H1 (cell line): Measurements from ENCODE around the gene CRYBG1. TPM values are rescaled to one million over a fixed set of nuclear protein-coding genes. Genes with fewer than 3 reads are reported as not detected.

Experiments used
- CTCF ChIA-PET: fragments of 300-600 bp; sonication (Branson Sonifier 250); formaldehyde crosslinking; loops from one replicate; lab custom pipeline; 2021; ENCODE audit not compliant: partially characterized antibody; lab: Charles Lee
- POLR2A ChIA-PET: fragments of 300-600 bp; sonication (Branson Sonifier 250); formaldehyde crosslinking; loops from one replicate; lab custom pipeline; 2021; ENCODE audit warnings: inconsistent platforms; ENCODE audit not compliant: partially characterized antibody; lab: Charles Lee
- DNase-seq, 2 experiments: peaks; one replicate each; pipeline versions ENCODE4 v3.0.0 to v3.0.0-alpha.2; 2010 to 2022; ENCODE audit warnings: low spot score in 2 of 2, low read depth in 1 of 2, mixed read lengths in 1 of 2
- FAIRE-seq: peaks from 2 replicates; lab custom pipeline; 2011; peaks lifted over from hg19 to GRCh38; lab: Jason Lieb, UNC
- H2AFZ ChIP-seq: 2 replicates; pipeline ENCODE4 v1.8.1; 2012; ENCODE audit warnings: low read length, inconsistent platforms
- H2AK5ac ChIP-seq: 2 replicates; pipeline ENCODE4 v1.6.1; 2013; ENCODE audit warnings: low read depth, low read length
- H2BK120ac ChIP-seq: replicated peaks from 2 replicates; pipeline ENCODE3; 2013; ENCODE audit warnings: low read depth, low read length, inconsistent platforms
- H2BK12ac ChIP-seq: 2 replicates; pipeline ENCODE4 v1.6.1; 2013; ENCODE audit warnings: low read depth, low read length
- H2BK15ac ChIP-seq: 2 replicates; pipeline ENCODE4 v1.6.1; 2013; ENCODE audit warnings: low read length
- H2BK20ac ChIP-seq: 2 replicates; pipeline ENCODE4 v1.6.1; 2013; ENCODE audit warnings: low read length
- H2BK5ac ChIP-seq: 2 replicates; pipeline ENCODE4 v1.6.1; 2013; ENCODE audit warnings: low read depth, low read length
- H3K14ac ChIP-seq: 2 replicates; pipeline ENCODE4 v1.6.1; 2013; ENCODE audit warnings: inconsistent platforms; ENCODE audit not compliant: insufficient read length
- H3K18ac ChIP-seq: 2 replicates; pipeline ENCODE4 v1.6.1; 2013; ENCODE audit warnings: low read length; ENCODE audit errors: extremely low read depth
- H3K23ac ChIP-seq: 2 replicates; pipeline ENCODE4 v1.6.1; 2013; ENCODE audit warnings: inconsistent platforms; ENCODE audit not compliant: insufficient read length
- H3K23me2 ChIP-seq: 2 replicates; pipeline ENCODE4 v1.6.1; 2013; ENCODE audit warnings: low read depth, low read length
- H3K27ac ChIP-seq: 2 replicates; pipeline ENCODE4 v1.6.1; 2011; ENCODE audit warnings: low read depth, low read length, inconsistent platforms
- H3K27me3 ChIP-seq, 4 experiments: replicated peaks in 1 of 4; 1 replicate in 1 of 4; 2 replicates in 3 of 4; pipeline versions ENCODE4 v1.6.1 to v1.8.1; 2011 to 2013; ENCODE audit warnings: low read length in 3 of 4, mild to moderate bottlenecking in 3 of 4, inconsistent platforms in 2 of 4, mixed read lengths in 2 of 4, moderate library complexity in 1 of 4; ENCODE audit not compliant: control insufficient read depth in 3 of 4, insufficient read depth in 3 of 4; ENCODE audit errors: extremely low read depth in 1 of 4
- H3K36me3 ChIP-seq, 4 experiments: 2 replicates each; pipeline versions ENCODE4 v1.6.1 to v1.8.1; 2011 to 2013; ENCODE audit warnings: mild to moderate bottlenecking in 4 of 4, low read length in 3 of 4, moderate library complexity in 2 of 4, control low read depth in 1 of 4, inconsistent platforms in 1 of 4; ENCODE audit not compliant: insufficient read depth in 4 of 4, control insufficient read depth in 2 of 4
- H3K4ac ChIP-seq: replicated peaks from 2 replicates; pipeline ENCODE3; 2013; ENCODE audit warnings: low read length, low read depth, mixed read lengths, inconsistent platforms; ENCODE audit not compliant: insufficient read length
- H3K4me1 ChIP-seq, 4 experiments: replicated peaks in 1 of 4; 1 replicate in 1 of 4; 2 replicates in 3 of 4; pipeline versions ENCODE4 v1.6.1 to v1.8.1; 2011 to 2013; ENCODE audit warnings: low read length in 3 of 4, inconsistent platforms in 2 of 4, mixed read lengths in 1 of 4; ENCODE audit not compliant: insufficient read depth in 4 of 4, control insufficient read depth in 3 of 4
- H3K4me2 ChIP-seq, 2 experiments: 2 replicates each; pipeline versions ENCODE4 v1.6.1 to v1.8.1; 2011 to 2013; ENCODE audit warnings: low read depth in 2 of 2, low read length in 2 of 2, control low read depth in 1 of 2, inconsistent platforms in 1 of 2, mild to moderate bottlenecking in 1 of 2; ENCODE audit not compliant: insufficient read depth in 1 of 2
- H3K4me3 ChIP-seq, 4 experiments: fragments of 200-600, 300-600 bp in 1 of 4; sonication (generic), shearing (Covaris generic), sonication (Bioruptor Twin) in 1 of 4; 2 replicates each; pipeline versions ENCODE4 v1.5.1 to v1.8.1; 2011 to 2016; ENCODE audit warnings: low read length in 4 of 4, low read depth in 3 of 4, control low read depth in 2 of 4, inconsistent platforms in 2 of 4, mild to moderate bottlenecking in 2 of 4, mixed read lengths in 1 of 4, moderate library complexity in 1 of 4; ENCODE audit not compliant: insufficient read depth in 2 of 4; ENCODE audit errors: extremely low read depth in 1 of 4
- H3K56ac ChIP-seq: replicated peaks from 2 replicates; pipeline ENCODE3; 2013; ENCODE audit warnings: low read depth, mild to moderate bottlenecking, mixed read lengths, low read length, inconsistent platforms; ENCODE audit not compliant: insufficient read length
- H3K79me1 ChIP-seq: 2 replicates; pipeline ENCODE4 v1.6.1; 2013; ENCODE audit warnings: low read depth, low read length, control low read depth
- H3K79me2 ChIP-seq, 2 experiments: 2 replicates each; pipeline versions ENCODE4 v1.6.1 to v1.8.1; 2012 to 2013; ENCODE audit warnings: low read length in 2 of 2, mild to moderate bottlenecking in 2 of 2, inconsistent platforms in 1 of 2; ENCODE audit not compliant: insufficient read depth in 2 of 2, control insufficient read depth in 1 of 2
- H3K9ac ChIP-seq, 4 experiments: replicated peaks in 1 of 4; 1 replicate in 1 of 4; 2 replicates in 3 of 4; pipeline versions ENCODE4 v1.6.1 to v1.8.1; 2011 to 2013; ENCODE audit warnings: low read depth in 3 of 4, low read length in 3 of 4, control low read depth in 2 of 4, mild to moderate bottlenecking in 2 of 4, moderate library complexity in 2 of 4, inconsistent platforms in 1 of 4; ENCODE audit errors: extremely low read depth in 1 of 4
- H3K9me3 ChIP-seq, 2 experiments: 2 replicates each; pipeline versions ENCODE4 v1.6.1 to v1.8.1; 2012 to 2013; ENCODE audit warnings: mild to moderate bottlenecking in 2 of 2, moderate library complexity in 2 of 2, control low read depth in 1 of 2, inconsistent platforms in 1 of 2, low read depth in 1 of 2, low read length in 1 of 2, mixed read lengths in 1 of 2; ENCODE audit not compliant: insufficient read depth in 2 of 2
- H4K20me1 ChIP-seq, 2 experiments: replicated peaks in 1 of 2; 2 replicates each; pipeline versions ENCODE3 to v1.8.1; 2011 to 2013; ENCODE audit warnings: inconsistent platforms in 2 of 2, low read length in 2 of 2, mild to moderate bottlenecking in 1 of 2; ENCODE audit not compliant: insufficient read depth in 2 of 2, control insufficient read depth in 1 of 2
- H4K5ac ChIP-seq: 2 replicates; pipeline ENCODE4 v1.6.1; 2013; ENCODE audit warnings: low read length, low read depth, mixed read lengths, inconsistent platforms; ENCODE audit not compliant: insufficient read length
- H4K8ac ChIP-seq: 2 replicates; pipeline ENCODE4 v1.8.0; 2013; ENCODE audit warnings: mild to moderate bottlenecking, moderate library complexity, low read length, inconsistent platforms; ENCODE audit not compliant: insufficient read depth; ENCODE audit errors: extremely low read depth
- H4K91ac ChIP-seq: replicated peaks from 2 replicates; pipeline ENCODE3; 2013; ENCODE audit warnings: low read length, mixed read lengths, inconsistent platforms; ENCODE audit not compliant: insufficient read length
- CBX5 ChIP-seq: fragments of 300-800, 300-1000 bp; sonication (generic); IDR thresholded peaks from 2 replicates; pipeline ENCODE4 v1.7.1; 2016; ENCODE audit warnings: antibody characterized with exemption, low read length, low read depth
- EGR1 ChIP-seq: IDR thresholded peaks from 2 replicates; pipeline ENCODE4 v1.6.1; 2011; ENCODE audit warnings: low read depth, low read length, borderline replicate concordance
- HDAC2 ChIP-seq, 2 experiments: fragments of 300-600 bp in 1 of 2; sonication (generic) in 1 of 2; IDR thresholded peaks; 2 replicates each; pipeline ENCODE4 v1.6.1; 2011 to 2012; ENCODE audit warnings: low read depth in 2 of 2, low read length in 2 of 2, mild to moderate bottlenecking in 2 of 2, moderate library complexity in 2 of 2, borderline replicate concordance in 1 of 2, inconsistent platforms in 1 of 2
- KDM1A ChIP-seq: fragments of 200-600, 300-600 bp; sonication (generic); IDR thresholded peaks from 2 replicates; pipeline ENCODE4 v1.7.1; 2016; ENCODE audit warnings: mild to moderate bottlenecking, low read length, borderline replicate concordance
- KDM4A ChIP-seq: IDR thresholded peaks from one replicate; pipeline ENCODE4 v1.7.1; 2012; ENCODE audit warnings: low read depth, mild to moderate bottlenecking, moderate library complexity, low read length, inconsistent platforms; ENCODE audit not compliant: severe bottlenecking
- NRF1 ChIP-seq: IDR thresholded peaks from 2 replicates; pipeline ENCODE4 v1.6.1; 2011; ENCODE audit warnings: mild to moderate bottlenecking, low read depth, low read length, improper control_type of control experiment
- POU5F1 ChIP-seq: IDR thresholded peaks from 2 replicates; pipeline ENCODE4 v1.6.1; 2011; ENCODE audit warnings: low read depth, mild to moderate bottlenecking, low read length, moderate library complexity
- RFX5 ChIP-seq: IDR thresholded peaks from 2 replicates; pipeline ENCODE4 v1.6.1; 2011; ENCODE audit warnings: low read depth, low read length, improper control_type of control experiment, borderline replicate concordance
- SIRT6 ChIP-seq: IDR thresholded peaks from one replicate; pipeline ENCODE4 v1.7.1; 2012; ENCODE audit warnings: low read length, inconsistent platforms
- SP4 ChIP-seq: IDR thresholded peaks from 2 replicates; pipeline ENCODE4 v1.6.1; 2012; ENCODE audit warnings: low read length, inconsistent platforms
- SUZ12 ChIP-seq: fragments of 200-600 bp; sonication (generic); IDR thresholded peaks from 2 replicates; pipeline ENCODE4 v1.6.1; 2012; ENCODE audit warnings: mild to moderate bottlenecking, inconsistent platforms, low read length, moderate library complexity, mixed read lengths
- TAF7 ChIP-seq: optimal IDR thresholded peaks from 2 replicates; pipeline ENCODE3; 2011; ENCODE audit warnings: low read depth, mild to moderate bottlenecking, inconsistent platforms, low read length, moderate library complexity, borderline replicate concordance
- USF2 ChIP-seq: IDR thresholded peaks from 2 replicates; pipeline ENCODE4 v1.6.1; 2011; ENCODE audit warnings: low read length, improper control_type of control experiment
- WGBS, 2 experiments: shearing (Covaris generic) in 1 of 2; methylation state at CpG; one replicate each; pipeline versions ENCODE4 v1.1.6 to v1.1.7; 2013 to 2015; ENCODE audit warnings: low lambda C conversion rate in 2 of 2, mixed read lengths in 2 of 2, inconsistent platforms in 1 of 2, low coverage in 1 of 2, missing lambda C conversion rate in 1 of 2; ENCODE audit not compliant: insufficient replicate concordance in 2 of 2, insufficient coverage in 1 of 2, insufficient read length in 1 of 2; ENCODE audit errors: extremely low coverage in 1 of 2, missing lambda C conversion rate in 1 of 2; 5-methylcytosine and 5-hydroxymethylcytosine counted together
- polyA plus RNA-seq, 7 experiments: library from polyadenylated mRNA; depleted of rRNA in 3 of 7; stranded (reverse) in 5 of 7; unstranded in 2 of 7; fragments of >200 nt in 5 of 7; fragments of 200-250 nt in 2 of 7; gene quantifications; 1 replicate in 5 of 7; 2 replicates in 1 of 7; 4 replicates in 1 of 7; pipeline versions ENCODE4 v1.2.1 to v1.2.3, GENCODE V29; 2011 to 2013; ENCODE audit warnings: missing spikeins in 2 of 7, mixed read lengths in 2 of 7
- total RNA-seq: library from RNA; stranded (reverse); fragmentation: NEBNext Ultra II Directional; extraction: Animal tissue kit (Norgen Biotek cat#: 25700); gene quantifications from 2 replicates; pipeline ENCODE4 v1.2.1, GENCODE V29; 2021

CRYBG1 gene
- total and polyA plus RNA-seq, 2 of the 8 experiments (the other 6 are each of a cell fraction or from before 2014, with no cell fraction given): 2.2 to 11.6 TPM

GRCh38 chr6:106534004-106534403 is 173.5 kb downstream of the CRYBG1 start:
- Histone ChIP-seq H2AK5ac (no peak overlapping the region), H4K8ac (no peak overlapping the region), H3K79me2 (no peaks in the 10 kb centered on the region), H3K27ac (no peak overlapping the region), H4K91ac (no peak overlapping the region), H4K5ac (no peak overlapping the region), H2AFZ (no peak overlapping the region), H3K4me1 (no peaks in the 10 kb centered on the region), H3K4me3 (no peak overlapping the region), H2BK20ac (no peak overlapping the region), H3K79me1 (no peaks in the 10 kb centered on the region), H3K4ac (no peak overlapping the region), H3K9ac (no peak overlapping the region), H3K9me3 (no peaks in the 10 kb centered on the region), H3K27me3 (no peaks in the 10 kb centered on the region), H3K23ac (no peak overlapping the region), H2BK12ac (no peak overlapping the region), H2BK120ac (no peak overlapping the region), H3K4me2 (no peak overlapping the region), H4K20me1 (no peaks in the 10 kb centered on the region), H3K14ac (no peak overlapping the region), H3K18ac (no peak overlapping the region), H2BK5ac (no peak overlapping the region), H3K23me2 (no peaks in the 10 kb centered on the region), H2BK15ac (no peak overlapping the region), H3K56ac (no peak overlapping the region), H3K36me3 (no peaks in the 10 kb centered on the region)
- DNase-seq (no peak), FAIRE-seq (no peak)
- CTCF ChIA-PET: interaction anchor here (0.7 to 0.9 kb wide), 3 partner anchors 25 to 90 kb away, joined by 3 to 4 read pairs (median 3); no protein-coding TSS in a partner anchor
- 0% methylated on average over 1 of the region's 1 CpG; no CpG with 5 or more reads in 1 of the 2 experiments for WGBS, 2 experiments
- POLR2A ChIA-PET: no interaction called here
- TF ChIP-seq SIRT6 (no peak), NRF1 (no peak), CBX5 (no peak), POU5F1 (no peak), HDAC2 (IDR thresholded peaks at IDR 0.05; ENCODE audit: borderline replicate concordance in 1 of 2, low read depth in 2 of 2, low read length in 2 of 2) (no peak), SUZ12 (no peak), TAF7 (no peak), KDM1A (no peak), KDM4A (no peak), SP4 (no peak), USF2 (no peak), EGR1 (no peak), RFX5 (no peak)
